Fibroblast of the aortic adventitia (primary cell): ENCODE data around the gene GRPR. TPM values are rescaled to one million over a fixed set of nuclear protein-coding genes. Genes with fewer than 3 reads are reported as not detected.
A peak's percentile ranks its signal among the peaks of the same experiment; 100 is the strongest.
"Not testable (repeated sequence)": the region's sequence is repeated elsewhere in the genome, so short reads cannot be mapped to it uniquely, and the experiment has no call there.

Experiments
- DNase-seq: peaks from one replicate; pipeline ENCODE4 v3.0.0-alpha.2; 2010; ENCODE audit warnings: low read depth
- H3K4me3 ChIP-seq: 2 replicates; pipeline ENCODE4 v1.5.1; 2011; ENCODE audit warnings: low read depth, mild to moderate bottlenecking, control low read depth, low read length, moderate library complexity
- CTCF ChIP-seq: IDR thresholded peaks from 2 replicates; pipeline ENCODE4 v1.5.1; 2011; ENCODE audit warnings: mild to moderate bottlenecking, low read length, control low read depth, inconsistent platforms; ENCODE audit not compliant: insufficient read depth
- total RNA-seq: library from RNA; depleted of rRNA; stranded (reverse); fragments of >200 nt; gene quantifications from 2 replicates; pipeline ENCODE4 v1.2.3, GENCODE V29; 2012; ENCODE audit warnings: low replicate concordance

GRPR gene
- total RNA-seq, 1 donor: not detected

GRCh38 chrX:16171039-16171438 lies 47.7 kb downstream of the GRPR start:
- DNase-seq: no peak
- no peak overlapping the region for H3K4me3 ChIP-seq
- TF ChIP-seq CTCF: no peak

- TF ChIP-seq CTCF: no peak
- DNase-seq: no peak
- no peak overlapping the region for H3K4me3 ChIP-seq
Measured at GRCh38 chrX:16171944-16172343, 48.6 kb downstream of the GRPR start.

- DNase-seq: no peak
- no peak for TF ChIP-seq CTCF
Measured at GRCh38 chrX:16172391-16172790, 49.0 kb downstream of the GRPR start.

GRCh38 chrX:16175329-16176061 lies 52.1 kb downstream of the GRPR start:
- DNase-seq: no peak
- no peak overlapping the region for H3K4me3 ChIP-seq
- TF ChIP-seq CTCF: no peak

More at GRCh38 chrX:16172391-16172790, 49.0 kb downstream of the GRPR start:
- no peak overlapping the region for H3K4me3 ChIP-seq

GRCh38 chrX:16177260-16177659 lies 53.9 kb downstream of the GRPR start:
- no peak for TF ChIP-seq CTCF
- DNase-seq: no peak
- H3K4me3 ChIP-seq: no peak overlapping the region

- DNase-seq, H3K4me3 ChIP-seq: not testable (repeated sequence)
Measured at GRCh38 chrX:16183843-16184242, 60.5 kb downstream of the GRPR start.

GRCh38 chrX:16185725-16186136 lies 62.4 kb downstream of the GRPR start:
- TF ChIP-seq CTCF: no peak
- no peak overlapping the region for H3K4me3 ChIP-seq
- DNase-seq: peak; percentile 67
